Measurements from ENCODE around the gene CCR7. TPM values are rescaled to one million over a fixed set of nuclear protein-coding genes. Genes with fewer than 3 reads are reported as not detected.

CCR7 gene, protein sequence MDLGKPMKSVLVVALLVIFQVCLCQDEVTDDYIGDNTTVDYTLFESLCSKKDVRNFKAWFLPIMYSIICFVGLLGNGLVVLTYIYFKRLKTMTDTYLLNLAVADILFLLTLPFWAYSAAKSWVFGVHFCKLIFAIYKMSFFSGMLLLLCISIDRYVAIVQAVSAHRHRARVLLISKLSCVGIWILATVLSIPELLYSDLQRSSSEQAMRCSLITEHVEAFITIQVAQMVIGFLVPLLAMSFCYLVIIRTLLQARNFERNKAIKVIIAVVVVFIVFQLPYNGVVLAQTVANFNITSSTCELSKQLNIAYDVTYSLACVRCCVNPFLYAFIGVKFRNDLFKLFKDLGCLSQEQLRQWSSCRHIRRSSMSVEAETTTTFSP
- total RNA-seq, result not detected in 2 replicates

DNA sequence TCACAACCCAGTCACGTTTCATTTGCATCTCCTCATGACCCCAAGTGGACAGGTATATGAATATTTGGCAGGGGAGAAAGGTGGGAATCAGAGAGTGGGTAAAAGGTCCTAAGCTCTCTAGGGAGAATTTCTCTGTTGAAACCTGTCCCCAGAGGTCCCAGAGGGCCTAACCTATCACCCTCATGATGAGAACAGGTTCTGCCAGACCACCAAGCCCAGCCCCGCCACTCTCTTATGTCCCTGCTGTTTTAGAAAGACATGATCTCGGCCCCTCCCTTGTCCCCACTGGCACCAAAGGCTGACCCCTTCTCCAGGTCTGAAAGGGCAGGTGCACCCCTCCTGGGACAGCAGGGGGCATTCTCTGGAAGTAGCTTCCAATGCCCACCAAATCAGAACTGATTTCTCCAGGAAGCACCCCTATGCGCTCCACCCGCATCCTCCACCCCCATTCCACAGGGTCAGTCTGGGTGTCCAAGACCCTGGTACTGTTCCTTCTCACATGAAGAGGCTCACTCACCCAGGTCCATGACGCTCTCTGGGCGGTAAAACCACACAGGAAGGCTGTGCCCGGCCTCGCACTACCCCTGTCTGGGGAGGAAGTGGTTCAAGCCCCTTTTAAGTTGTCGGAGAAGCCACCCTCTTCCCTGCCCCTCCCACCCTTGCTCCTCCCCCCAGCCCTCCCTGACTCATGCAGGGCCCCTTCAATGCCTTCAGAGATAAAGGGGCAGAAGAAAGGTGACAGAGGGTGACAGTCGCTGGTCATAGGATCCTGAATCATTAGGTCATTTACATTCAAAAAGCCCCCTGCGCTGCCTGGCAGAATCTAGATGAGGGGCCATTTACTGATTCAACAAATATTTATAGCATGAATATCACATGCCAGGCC, at the start of gene CCR7:
Gene CCR7, minus strand, starts transcription at position 590 of the 886 bp plus-strand sequence. Its CDS starts 63 bp downstream, at position 527.

Other genes starting within 250 kb of the CCR7 start
- 1.3 TPM in 1 of 2 replicates, not detected in the other for gene GJD3, start 200.7 kb downstream of the CCR7 start, total RNA-seq
- 20.9 and 34.5 TPM in 2 replicates for gene TOP2A, start 147.6 kb downstream of the CCR7 start, total RNA-seq
- gene IGFBP4, start 122.0 kb downstream of the CCR7 start, total RNA-seq, result 197 and 334 TPM in 2 replicates
- 0.16 TPM in 1 of 2 replicates, not detected in the other for gene TNS4, start 63.8 kb downstream of the CCR7 start, total RNA-seq
- gene SMARCE1, start 82.3 kb upstream of the CCR7 start, total RNA-seq, result 53.3 and 55.4 TPM in 2 replicates
- gene KRT222, start 99.7 kb upstream of the CCR7 start, total RNA-seq, result not detected in 2 replicates
- not detected in 2 replicates for gene KRT24, start 138.3 kb upstream of the CCR7 start, total RNA-seq
- gene KRT25, start 189.9 kb upstream of the CCR7 start, total RNA-seq, result not detected in 2 replicates
- gene KRT26, start 206.7 kb upstream of the CCR7 start, total RNA-seq, result not detected in 2 replicates
- gene KRT27, start 217.1 kb upstream of the CCR7 start, total RNA-seq, result not detected in 2 replicates
- gene KRT28, start 234.5 kb upstream of the CCR7 start, total RNA-seq, result not detected in 2 replicates

Measured in cardiac atrium fibroblast (primary cell).